A549 (cell line): ENCODE measurements around the gene MORN1. TPM values are rescaled to one million over a fixed set of nuclear protein-coding genes. Genes with fewer than 3 reads are reported as not detected.

ENCODE experiments used
- ATAC-seq, 2 experiments: fragments of 200-7000 bp in 1 of 2; fragments of >200 bp in 1 of 2; cut with Nextera tagmentation in 1 of 2; cut with Tn5 transposase in 1 of 2; 3 replicates each; pipeline versions ENCODE4 v1.8.0 to v1.9.1; 2018 to 2020; ENCODE audit warnings: mild to moderate bottlenecking in 1 of 2, moderate library complexity in 1 of 2
- CTCF ChIA-PET: fragments of 300-600 bp; sonication (Branson Sonifier 250); formaldehyde crosslinking; extraction: SDS; loops from one replicate; lab custom pipeline; 2021; ENCODE audit warnings: antibody characterized with exemption, inconsistent platforms; lab: Yijun Ruan, JAX
- POLR2A ChIA-PET: fragments of 350-600 bp; formaldehyde crosslinking; extraction: SDS; loops from one replicate; lab custom pipeline; 2021; ENCODE audit warnings: antibody characterized with exemption, inconsistent platforms; lab: Yijun Ruan, JAX
- DNase-seq, 2 experiments: peaks; one replicate each; pipeline versions ENCODE4 v3.0.0 to v3.0.0-alpha.2; 2011 to 2016; ENCODE audit warnings: low read depth in 1 of 2, low spot score in 1 of 2
- FAIRE-seq: peaks from 2 replicates; lab custom pipeline; 2011; peaks lifted over from hg19 to GRCh38; lab: Jason Lieb, UNC
- H3K27ac ChIP-seq, 2 experiments: fragments of >200 bp; sonication (Bioruptor Twin); formaldehyde crosslinking; 3 replicates each; pipeline ENCODE4 v1.5.1; 2016 to 2017
- H3K4me1 ChIP-seq: fragments of >200 bp; sonication (Bioruptor Twin); formaldehyde crosslinking; 3 replicates; pipeline ENCODE4 v1.6.1; 2016
- H3K4me2 ChIP-seq: fragments of >200 bp; sonication (Bioruptor Twin); formaldehyde crosslinking; 3 replicates; pipeline ENCODE4 v1.6.1; 2016
- H3K4me3 ChIP-seq: fragments of >200 bp; sonication (Bioruptor Twin); formaldehyde crosslinking; 3 replicates; pipeline ENCODE4 v1.5.1; 2016
- H3K9me3 ChIP-seq: fragments of >200 bp; sonication (Bioruptor Twin); formaldehyde crosslinking; 3 replicates; pipeline ENCODE4 v1.6.1; 2016
- ATOH8 ChIP-seq: fragments of 250-450 bp; sonication (Bioruptor Pico); IDR thresholded peaks from 2 replicates; pipeline ENCODE4 v1.5.0; 2020; ENCODE audit warnings: low read depth, mild to moderate bottlenecking, moderate library complexity
- CBX2 ChIP-seq: fragments of 200-600 bp; sonication (generic); IDR thresholded peaks from 2 replicates; pipeline ENCODE4 v1.6.1; 2016; ENCODE audit warnings: low read depth, mild to moderate bottlenecking, borderline replicate concordance
- CBX8 ChIP-seq: fragments of 200-600 bp; sonication (generic); IDR thresholded peaks from 2 replicates; pipeline ENCODE4 v1.6.1; 2016
- CEBPB ChIP-seq, 2 experiments: fragments of >200 bp in 1 of 2; sonication (Bioruptor Twin) in 1 of 2; formaldehyde crosslinking in 1 of 2; IDR thresholded peaks; 2 replicates each; pipeline ENCODE4 v1.6.1; 2012 to 2016
- ELK1 ChIP-seq: fragments of 150-350 bp; IDR thresholded peaks from 2 replicates; pipeline ENCODE4 v1.6.1; 2014; ENCODE audit warnings: low read depth, mild to moderate bottlenecking, low read length
- ESRRA ChIP-seq: fragments of 150-350 bp; IDR thresholded peaks from 2 replicates; pipeline ENCODE4 v1.6.1; 2014; ENCODE audit warnings: mild to moderate bottlenecking, low read length, borderline replicate concordance
- GATA3 ChIP-seq: IDR thresholded peaks from 2 replicates; pipeline ENCODE4 v1.6.1; 2012; ENCODE audit warnings: borderline replicate concordance
- HDAC2 ChIP-seq: fragments of 200-600 bp; sonication (generic); IDR thresholded peaks from 2 replicates; pipeline ENCODE4 v1.6.1; 2016
- HMGXB4 ChIP-seq: fragments of 250-450 bp; sonication (Bioruptor Pico); IDR thresholded peaks from 2 replicates; pipeline ENCODE4 v1.5.0; 2021; ENCODE audit warnings: mild to moderate bottlenecking, moderate library complexity, borderline replicate concordance
- HOXA7 ChIP-seq: fragments of 250-450 bp; sonication (Bioruptor Pico); IDR thresholded peaks from 2 replicates; pipeline ENCODE4 v1.5.0; 2020; ENCODE audit warnings: mild to moderate bottlenecking, moderate library complexity
- HOXB13 ChIP-seq: fragments of 250-450 bp; sonication (Bioruptor Pico); IDR thresholded peaks from 2 replicates; pipeline ENCODE4 v1.5.0; 2020; ENCODE audit warnings: low read depth, mild to moderate bottlenecking, moderate library complexity
- HOXB5 ChIP-seq: fragments of 250-450 bp; sonication (Bioruptor Pico); IDR thresholded peaks from 2 replicates; pipeline ENCODE4 v1.5.0; 2020; ENCODE audit warnings: mild to moderate bottlenecking, moderate library complexity
- JUNB ChIP-seq: fragments of >200 bp; sonication (Bioruptor Twin); formaldehyde crosslinking; IDR thresholded peaks from 2 replicates; pipeline ENCODE4 v1.6.1; 2016
- MAX ChIP-seq: IDR thresholded peaks from 2 replicates; pipeline ENCODE4 v1.6.1; 2012
- MYC ChIP-seq: IDR thresholded peaks from 2 replicates; pipeline ENCODE4 v1.6.1; 2012; ENCODE audit warnings: mild to moderate bottlenecking, inconsistent platforms, low read length, improper control_type of control experiment, borderline replicate concordance
- NPAS2 ChIP-seq: fragments of 250-450 bp; sonication (Bioruptor Pico); IDR thresholded peaks from 2 replicates; pipeline ENCODE4 v1.8.0; 2022; ENCODE audit warnings: mild to moderate bottlenecking, moderate library complexity, borderline replicate concordance
- NR3C1 ChIP-seq: fragments of >200 bp; sonication (Bioruptor Twin); formaldehyde crosslinking; IDR thresholded peaks from 3 replicates; pipeline ENCODE4 v1.6.1; 2017
- PBX3 ChIP-seq: IDR thresholded peaks from 2 replicates; pipeline ENCODE4 v1.6.1; 2012
- POLR2A ChIP-seq: IDR thresholded peaks from 2 replicates; pipeline ENCODE4 v1.6.1; 2012; ENCODE audit warnings: mild to moderate bottlenecking, low read length
- RAD21 ChIP-seq, 2 experiments: fragments of >200 bp in 1 of 2; sonication (Bioruptor Twin) in 1 of 2; formaldehyde crosslinking in 1 of 2; IDR thresholded peaks in 1 of 2; conservative IDR thresholded peaks in 1 of 2; 2 replicates in 1 of 2; 3 replicates in 1 of 2; pipeline ENCODE4 v1.6.1; 2012 to 2018; ENCODE audit warnings: inconsistent platforms in 1 of 2
- RARB ChIP-seq: fragments of 250-450 bp; sonication (Bioruptor Pico); IDR thresholded peaks from 2 replicates; pipeline ENCODE4 v1.8.0; 2021; ENCODE audit warnings: mild to moderate bottlenecking, moderate library complexity
- RCOR1 ChIP-seq: fragments of 150-350 bp; IDR thresholded peaks from 2 replicates; pipeline ENCODE4 v1.6.1; 2014; ENCODE audit warnings: antibody characterized with exemption, low read length, low read depth
- REST ChIP-seq: fragments of 200-600 bp; sonication (generic); IDR thresholded peaks from 2 replicates; pipeline ENCODE4 v1.6.1; 2016; ENCODE audit warnings: antibody characterized with exemption, mild to moderate bottlenecking, moderate library complexity
- RFX5 ChIP-seq: fragments of 450-650 bp; IDR thresholded peaks from 2 replicates; pipeline ENCODE4 v1.7.1; 2014; ENCODE audit warnings: antibody characterized with exemption, mild to moderate bottlenecking, moderate library complexity
- SMC3 ChIP-seq: fragments of >200 bp; sonication (Bioruptor Twin); formaldehyde crosslinking; IDR thresholded peaks from 3 replicates; pipeline ENCODE4 v1.6.1; 2018; ENCODE audit warnings: inconsistent platforms
- USF2 ChIP-seq: fragments of 450-650 bp; IDR thresholded peaks from 2 replicates; pipeline ENCODE4 v1.6.1; 2014; ENCODE audit warnings: antibody characterized with exemption
- ZFP36 ChIP-seq: fragments of 450-650 bp; IDR thresholded peaks from 2 replicates; pipeline ENCODE4 v1.6.1; 2014; ENCODE audit warnings: borderline replicate concordance; ENCODE audit not compliant: partially characterized antibody
- WGBS: methylation state at CpG from one replicate; pipeline ENCODE4 v1.1.6; 2017; ENCODE audit errors: missing lambda C conversion rate; 5-methylcytosine and 5-hydroxymethylcytosine counted together
- polyA plus RNA-seq, 4 experiments: library from polyadenylated mRNA; depleted of rRNA in 3 of 4; stranded (reverse); fragments of >200 nt; fragmentation: RNase III in 1 of 4; extraction: RNeasy Plus Mini Kit Qiagen cat#74134 plus additional on column Dnase treatment in 1 of 4; gene quantifications; 2 replicates in 3 of 4; 3 replicates in 1 of 4; pipeline ENCODE4 v1.2.3, GENCODE V29; 2011 to 2017

Gene MORN1
- polyA plus RNA-seq, 2 of the 4 experiments (the other 2 are of a cell fraction) = 6.9 to 8.9 TPM

GRCh38 chr1:2297246-2298011, 93.9 kb downstream of the MORN1 start:
- Histone ChIP-seq H3K9me3 (no peaks in the 10 kb centered on the region), H3K27ac (no peak overlapping the region), H3K4me2 (no peak overlapping the region), H3K4me1 (no peaks in the 10 kb centered on the region), H3K4me3 (no peak overlapping the region)
- no peak for ATAC-seq
- CTCF ChIA-PET = interaction anchor here (0.6 to 1.4 kb wide), 4 partner anchors 61 to 102 kb away, joined by 3 read pairs; partner anchors contain the start of gene FAAP20
- TF ChIP-seq GATA3 (no peak), RARB (CRISPR knock-in tag) (no peak), HOXB5 (CRISPR knock-in tag) (no peak), PBX3 (no peak), HMGXB4 (CRISPR knock-in tag) (no peak), POLR2A (no peak), NR3C1 (no peak), CBX8 (no peak), CBX2 (no peak), HOXB13 (CRISPR knock-in tag) (no peak), ELK1 (no peak), HOXA7 (CRISPR knock-in tag) (no peak), MAX (no peak)
- WGBS = 96% methylated on average over 20 of the region's 35 CpGs
- POLR2A ChIA-PET = no interaction called here
- no peak for DNase-seq
- no peak for FAIRE-seq

- TF ChIP-seq ATOH8 (CRISPR knock-in tag) (no peak), RCOR1 (no peak), SMC3 (no peak), ESRRA (no peak), CBX8 (no peak), CEBPB (IDR thresholded peaks at IDR 0.05) (no peak), ZFP36 (no peak), RFX5 (no peak), RAD21 (conservative IDR thresholded peaks at IDR 0.05 in 1 of 2, IDR thresholded peaks at IDR 0.05 in 1 of 2) (no peak), HDAC2 (no peak), JUNB (no peak), USF2 (no peak), CBX2 (no peak), MYC (no peak), HOXA7 (CRISPR knock-in tag) (no peak), NPAS2 (no peak), REST (no peak)
- DNase-seq = no peak
- no peak for ATAC-seq
- Histone ChIP-seq H3K4me3 (no peak overlapping the region), H3K4me2 (no peak overlapping the region), H3K4me1 (no peaks in the 10 kb centered on the region), H3K27ac (no peak overlapping the region), H3K9me3 (no peaks in the 10 kb centered on the region)
- 95% methylated on average over 14 of the region's 18 CpGs for WGBS
- FAIRE-seq = no peak
- ChIA-PET POLR2A (no interaction called here), CTCF (interaction anchor here (0.6 kb wide), 1 partner anchor 87 kb away, joined by 3 read pairs; no protein-coding TSS in a partner anchor)
Observed at GRCh38 chr1:2296614-2297013, 94.7 kb downstream of the MORN1 start.
